ENCODE measurements around the gene PSG5.
"Not testable (repeated sequence)": the region's sequence is repeated elsewhere in the genome, so short reads cannot be mapped to it uniquely, and the experiment has no call there.

PSG5 gene

DNA sequence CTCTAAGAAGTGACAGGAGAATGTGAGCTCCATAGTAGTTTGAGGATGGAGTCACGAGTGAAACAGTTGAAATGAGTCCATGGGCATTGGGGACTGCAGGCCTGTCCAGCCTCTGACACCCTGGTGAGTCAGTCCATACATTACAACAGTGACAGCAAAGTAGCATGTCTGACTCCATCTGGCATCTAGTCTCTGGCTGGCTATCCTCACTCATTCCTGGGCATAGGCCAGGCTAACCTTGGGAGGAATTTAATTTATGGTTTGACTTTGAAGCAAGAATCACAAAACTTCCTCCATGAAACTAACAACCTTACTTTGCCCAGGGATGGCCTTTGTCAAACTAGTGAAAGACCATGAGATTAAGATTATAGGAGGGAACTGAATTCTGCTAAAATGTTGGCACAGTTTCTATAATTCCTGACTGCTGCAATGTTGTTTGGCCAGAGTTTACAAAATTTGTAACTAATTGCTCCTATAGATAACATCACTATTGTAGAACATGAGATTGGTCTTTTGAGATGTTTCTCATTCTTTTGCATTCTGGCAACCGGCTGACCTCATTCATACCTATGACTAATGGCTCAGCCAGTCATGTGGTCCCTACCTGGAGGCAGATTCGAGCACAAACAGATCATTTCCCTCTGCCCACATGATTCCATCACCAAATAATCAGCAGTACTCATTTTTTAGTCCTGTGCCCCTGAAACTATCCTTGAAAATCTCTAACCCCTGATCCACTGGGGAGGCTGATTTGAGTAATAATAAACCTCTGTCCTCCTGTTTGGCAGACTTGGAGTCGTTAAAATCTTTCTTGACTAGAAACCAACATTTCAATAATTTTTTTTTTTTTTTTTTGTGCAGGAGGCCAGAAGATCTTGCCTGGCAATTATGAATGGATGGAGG is 4.2 kb downstream of the PSG5 start:
- DNase-seq = not testable (repeated sequence)

DNA sequence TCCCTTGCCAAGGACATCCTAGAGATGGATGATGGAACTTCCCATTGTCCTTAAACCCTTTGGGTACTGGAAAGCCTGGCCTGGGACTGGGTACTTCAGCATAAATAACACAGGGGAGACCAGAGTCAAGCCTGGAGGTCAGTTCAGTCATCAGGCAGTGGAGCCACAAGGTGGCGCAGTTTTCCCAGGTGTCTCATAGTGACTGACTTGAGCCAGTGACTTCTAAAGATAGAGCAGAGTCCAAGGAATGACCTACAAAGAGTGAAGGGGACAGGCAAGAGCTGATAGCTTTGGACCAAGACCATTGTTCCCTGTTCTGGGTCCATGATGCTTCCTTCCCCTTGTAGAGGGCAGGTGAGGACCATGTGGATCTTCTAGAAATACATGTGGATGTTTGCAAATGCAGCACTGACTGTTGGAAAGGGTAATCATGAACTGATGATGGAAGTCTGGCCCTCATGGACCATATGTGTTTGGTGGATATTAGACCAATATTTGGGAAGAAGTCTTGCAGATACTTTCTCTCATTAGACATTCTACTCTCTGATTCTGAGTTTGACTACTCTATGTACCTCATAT is 6.7 kb downstream of the PSG5 start:
- DNase-seq = not testable (repeated sequence)

DNA sequence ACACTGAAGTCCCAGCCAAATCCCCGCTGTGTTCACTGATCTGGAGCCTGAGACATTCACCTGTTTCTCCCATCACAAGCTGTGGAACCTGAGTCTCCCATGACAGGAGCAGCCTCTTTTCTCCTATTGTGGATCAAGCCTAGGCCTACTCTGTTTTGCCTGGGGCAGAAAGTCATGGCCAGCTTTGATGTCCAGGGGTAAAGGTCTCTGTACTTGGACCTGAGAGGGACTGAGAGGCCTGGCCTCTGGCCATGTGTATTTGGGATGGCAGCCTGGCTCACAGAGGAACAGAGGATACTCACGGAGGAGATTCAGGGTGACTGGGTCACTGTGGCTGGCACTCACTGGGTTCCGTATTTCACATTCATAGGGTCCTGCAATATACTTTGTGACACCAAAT is 7.8 kb downstream of the PSG5 start:
- not testable (repeated sequence) for DNase-seq

DNA sequence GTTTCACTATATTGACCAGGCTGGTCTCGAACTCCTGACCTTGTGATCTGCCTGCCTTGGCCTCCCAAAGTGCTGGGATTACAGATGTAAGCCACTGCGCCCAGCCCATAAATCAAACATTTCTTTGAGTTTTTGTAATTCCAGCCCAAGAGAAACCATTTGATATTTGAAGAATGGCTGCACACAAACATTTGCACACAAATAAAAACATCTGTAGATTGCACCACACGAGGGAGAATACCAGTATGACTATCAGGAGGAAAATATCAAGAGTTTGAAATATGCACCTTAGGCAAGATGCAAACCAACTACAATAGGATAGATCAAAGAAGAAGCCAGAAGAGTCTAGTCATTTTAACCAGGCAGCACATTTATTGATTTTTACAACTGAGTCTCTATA is 20.4 kb downstream of the PSG5 start:
- not testable (repeated sequence) for DNase-seq

DNA sequence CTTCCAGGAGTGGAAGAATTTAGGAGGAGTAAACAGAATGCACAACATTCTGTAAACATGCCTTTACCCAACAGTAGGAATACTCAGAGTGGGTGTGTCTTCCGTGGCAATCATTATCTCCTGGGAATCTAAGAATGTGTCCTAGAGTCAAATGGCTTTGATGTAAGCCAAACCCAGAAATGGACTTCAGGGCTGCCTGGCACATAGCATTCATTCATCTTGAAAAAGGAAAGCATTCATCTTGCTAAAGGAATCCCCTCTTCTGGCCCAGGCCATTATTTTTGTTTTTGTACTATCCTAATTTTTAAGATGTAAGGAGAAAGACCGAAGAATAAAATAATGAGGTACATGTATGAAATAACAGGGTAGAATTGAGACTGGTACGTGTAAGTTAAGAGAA is 23.2 kb downstream of the PSG5 start:
- not testable (repeated sequence) for DNase-seq

DNA sequence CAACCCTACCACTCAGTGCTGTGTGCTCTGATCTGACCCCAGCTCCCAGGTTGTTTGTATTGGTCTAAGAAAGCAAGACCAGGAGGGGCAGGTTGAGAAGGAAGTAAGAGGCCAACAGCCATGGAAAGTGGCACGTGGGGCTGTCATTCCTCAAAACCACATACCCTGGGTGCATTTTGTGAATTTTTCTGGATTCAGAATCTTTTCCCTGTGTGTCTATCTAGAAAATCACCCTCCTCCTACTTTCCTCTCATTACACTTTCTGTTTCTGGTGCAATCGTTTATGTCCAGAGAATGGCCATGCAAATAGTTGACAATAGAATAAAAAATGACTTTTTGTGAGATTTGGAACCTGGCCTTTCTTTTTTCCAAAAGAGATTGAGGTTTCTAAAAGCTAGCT is 24.1 kb downstream of the PSG5 start:
- not testable (repeated sequence) for DNase-seq

DNA sequence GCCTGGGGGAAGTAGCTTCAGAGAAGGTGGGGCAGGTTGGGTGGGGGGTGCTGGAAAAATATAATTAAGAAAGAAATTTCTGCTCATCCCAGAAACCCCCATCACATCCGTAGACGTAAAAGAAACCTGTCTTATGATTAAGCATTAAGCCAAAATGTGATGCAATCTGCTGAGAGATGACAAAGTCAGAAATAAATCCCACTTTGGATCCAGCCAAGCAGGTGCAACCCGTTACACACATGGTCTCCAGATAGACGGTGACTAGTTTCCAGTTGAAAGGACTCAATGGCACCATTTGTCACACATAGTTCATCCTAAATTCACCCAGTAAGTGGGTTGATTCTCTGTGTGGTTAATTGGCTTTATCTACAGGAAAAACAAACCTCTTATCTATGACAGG is 34.1 kb downstream of the PSG5 start:
- DNase-seq = no peak

DNA sequence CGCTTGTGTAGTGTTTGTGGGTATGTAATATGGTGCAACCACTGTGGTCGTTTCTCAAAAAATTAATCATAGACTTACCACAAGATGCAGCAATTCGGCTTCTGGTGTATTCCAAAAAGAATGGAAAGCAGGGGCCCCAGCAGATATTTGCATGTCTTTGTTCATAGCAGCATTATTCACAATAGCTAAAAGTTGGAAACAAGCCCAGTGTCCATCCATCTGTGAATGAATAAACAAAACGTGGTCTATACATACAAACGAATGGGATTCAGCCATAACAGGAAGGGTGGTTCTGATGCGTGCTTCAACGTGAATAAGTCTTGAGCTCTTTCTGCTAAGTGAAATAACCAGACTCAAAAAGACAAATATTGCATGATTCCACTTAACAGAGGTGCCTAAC is 36.5 kb downstream of the PSG5 start:
- not testable (repeated sequence) for DNase-seq

DNA sequence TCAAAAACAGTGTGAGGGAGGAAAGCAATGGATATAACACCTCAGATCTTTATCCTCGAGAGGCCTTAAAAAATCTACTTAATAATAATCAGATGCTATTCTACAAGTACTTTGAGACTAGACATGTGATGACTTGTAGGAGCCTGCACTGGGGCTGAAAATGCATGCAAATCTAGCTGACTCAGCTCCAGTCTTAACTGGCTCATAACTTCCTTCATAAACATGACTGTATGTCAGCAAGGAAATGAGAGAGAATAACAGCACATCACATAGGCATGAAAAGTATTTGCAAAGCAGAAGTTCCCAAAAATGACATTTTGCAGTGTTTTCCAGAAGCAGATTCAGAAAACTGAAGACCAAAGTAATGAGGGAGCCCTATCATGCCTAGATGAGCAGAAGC is 38.1 kb downstream of the PSG5 start:
- no peak for DNase-seq

DNA sequence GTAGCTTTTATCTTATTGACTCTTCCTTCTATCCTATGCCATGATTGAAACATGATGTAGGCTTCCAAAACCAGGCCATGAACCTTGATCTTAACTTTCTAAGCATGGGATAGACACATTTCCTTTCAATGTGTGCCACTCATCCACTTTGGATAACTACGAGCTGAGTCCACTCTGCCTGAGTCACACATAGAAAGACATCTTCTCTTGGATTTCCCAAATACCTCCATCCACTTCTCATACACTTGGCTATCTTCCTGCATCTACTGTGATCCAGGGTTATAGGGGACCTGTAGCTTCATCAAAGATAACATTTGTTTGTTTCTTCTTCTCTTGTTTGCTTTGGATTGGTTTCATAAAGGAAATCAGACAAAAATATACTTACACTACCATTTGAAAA is 44.6 kb downstream of the PSG5 start:
- not testable (repeated sequence) for DNase-seq

DNA sequence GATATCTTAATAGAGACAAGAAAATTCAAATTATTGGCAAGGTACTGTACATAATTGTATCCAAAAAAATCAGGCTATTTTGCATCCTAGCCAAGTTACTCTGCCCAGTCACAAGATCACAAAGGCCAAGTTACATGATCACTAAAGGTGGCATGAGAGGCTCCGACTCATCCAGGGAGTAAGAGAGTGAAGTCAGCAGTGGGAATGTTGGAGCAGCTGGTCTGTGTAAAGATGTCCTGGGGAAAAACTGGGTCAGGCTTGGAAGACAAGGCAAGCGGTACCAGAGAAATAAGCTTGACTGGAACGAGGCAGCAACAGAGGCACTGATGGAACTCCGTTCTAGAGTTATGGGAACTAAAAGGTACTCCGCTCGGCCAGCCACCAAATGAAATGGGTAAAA is 53.6 kb downstream of the PSG5 start:
- no peak for DNase-seq

DNA sequence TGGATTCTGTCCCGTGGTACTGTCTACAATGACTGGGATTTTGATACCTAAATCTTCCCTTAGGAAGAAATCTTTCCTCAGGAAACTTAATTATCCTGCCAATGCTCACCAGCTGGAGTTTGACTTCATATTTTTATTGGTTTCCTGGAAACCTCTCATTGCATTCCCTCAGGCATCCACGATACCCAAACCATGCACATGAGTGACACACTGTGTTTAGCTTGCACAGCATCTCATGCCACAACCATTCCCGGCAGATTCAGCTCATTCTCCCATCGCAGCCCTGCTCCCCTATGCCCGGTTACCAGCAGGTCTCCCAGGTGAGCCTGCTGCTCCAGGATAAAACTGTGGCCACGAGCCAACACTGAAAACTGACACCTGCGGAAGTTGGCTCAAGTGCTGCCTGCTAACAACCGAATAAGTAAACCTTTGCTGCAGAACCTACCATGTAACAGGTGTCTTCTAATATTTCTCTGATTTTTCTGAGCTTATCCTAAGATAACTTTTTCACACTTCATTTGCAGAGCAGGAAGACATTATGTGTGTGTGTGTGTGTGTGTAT is 55.0 kb downstream of the PSG5 start:
- not testable (repeated sequence) for DNase-seq

DNA sequence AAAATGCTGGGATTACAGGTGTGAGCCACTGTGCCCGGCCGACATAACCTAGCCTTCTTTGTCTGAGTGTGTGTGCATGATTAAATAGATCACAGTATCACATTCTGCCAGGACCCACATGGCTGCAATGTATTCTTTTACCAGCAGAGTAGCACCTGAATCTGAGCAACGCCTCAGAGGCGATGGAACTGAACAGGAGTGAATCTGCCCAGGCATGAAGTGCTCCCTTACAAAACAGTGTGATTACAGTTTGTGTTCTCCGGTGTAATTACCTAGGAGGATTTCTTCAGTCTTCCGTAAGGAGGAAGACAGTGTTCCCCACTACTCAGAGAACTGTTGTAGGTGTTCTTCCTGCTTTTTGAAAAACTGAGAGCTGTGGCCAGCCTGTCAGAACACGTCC is 57.1 kb downstream of the PSG5 start:
- not testable (repeated sequence) for DNase-seq

DNA sequence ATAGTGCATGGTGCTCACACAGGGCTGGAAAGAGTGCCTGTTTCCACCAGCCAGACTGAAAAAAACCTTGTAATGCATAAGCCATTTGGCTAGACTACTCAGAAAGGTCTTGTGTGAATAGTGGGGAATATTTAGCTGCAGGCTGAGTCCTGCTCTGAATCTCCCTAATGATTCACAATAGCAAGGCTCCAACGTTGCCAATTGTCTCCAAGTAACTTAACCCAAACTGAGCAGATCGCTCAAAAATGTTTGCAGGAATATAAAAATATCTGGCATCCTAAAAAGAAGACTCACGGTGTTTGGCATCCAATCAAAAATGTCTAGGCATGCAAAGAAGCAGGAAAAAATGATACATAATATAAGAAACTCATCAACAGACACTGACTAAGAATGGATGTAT is 59.0 kb downstream of the PSG5 start:
- not testable (repeated sequence) for DNase-seq

DNA sequence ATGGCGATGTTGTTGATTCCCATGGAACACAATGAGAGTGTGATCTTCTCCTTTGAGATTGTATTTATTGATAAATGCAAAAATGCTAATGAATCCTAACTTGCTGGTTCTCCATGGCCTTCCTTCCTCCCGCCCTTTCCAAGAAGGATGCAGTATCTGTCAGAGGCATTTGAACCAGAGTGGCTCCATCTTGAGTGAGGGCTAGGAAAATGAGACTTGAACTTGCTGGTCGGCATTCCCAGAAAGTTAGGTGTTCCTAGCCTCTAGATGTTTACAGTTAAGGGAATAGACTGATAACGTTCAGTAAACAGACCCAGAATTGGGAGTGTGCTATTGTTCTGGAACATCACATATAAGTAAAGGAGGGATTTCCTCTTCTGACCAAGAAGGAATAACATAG is 59.6 kb downstream of the PSG5 start:
- no peak for DNase-seq

DNA sequence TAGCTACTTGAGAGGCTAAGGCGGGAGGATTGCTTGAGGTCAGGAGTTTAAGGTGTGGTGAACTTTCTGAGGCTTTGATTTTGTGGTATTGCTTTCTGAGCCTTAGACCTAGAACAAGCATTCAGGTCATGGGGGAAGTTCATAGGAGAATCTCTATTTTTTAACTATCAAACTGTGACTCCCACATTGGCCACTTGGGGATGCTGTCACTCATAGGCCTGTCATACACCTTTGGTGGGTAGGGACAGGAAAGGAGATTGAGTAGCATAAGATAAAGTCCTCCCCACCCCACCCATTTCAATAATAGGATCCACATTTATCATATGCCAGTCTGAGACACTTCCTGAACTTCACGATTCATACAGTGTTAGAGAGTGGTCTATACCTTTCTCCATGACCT is 62.0 kb downstream of the PSG5 start:
- no peak for DNase-seq

DNA sequence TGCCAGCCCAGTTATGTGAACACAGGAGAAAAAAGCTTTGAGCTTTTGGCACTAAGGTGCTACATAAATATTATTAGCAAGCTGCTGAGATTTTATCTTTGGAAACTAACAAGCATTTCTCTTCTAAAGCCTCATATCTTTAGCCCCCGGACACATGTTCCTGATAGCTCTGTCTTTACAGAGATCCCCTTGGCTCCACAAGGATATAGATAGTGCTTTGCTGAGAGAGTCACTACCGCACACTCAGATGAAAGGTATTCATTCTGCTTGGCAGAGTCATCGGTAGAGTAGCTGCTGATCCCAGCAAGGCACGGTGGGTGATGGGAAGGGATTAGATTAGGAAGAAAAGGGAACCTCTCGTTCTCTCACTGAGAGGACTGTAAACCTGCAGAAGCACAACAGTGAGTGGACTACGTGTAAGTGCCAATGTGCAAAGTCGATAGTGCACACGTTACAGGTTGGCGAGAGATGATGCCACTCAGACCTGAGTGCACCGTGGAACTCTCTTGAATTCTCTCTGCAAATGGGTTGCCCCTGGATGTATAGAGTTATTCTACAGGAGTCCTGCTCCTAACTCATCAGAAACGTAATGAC is 65.8 kb downstream of the PSG5 start:
- not testable (repeated sequence) for DNase-seq

DNA sequence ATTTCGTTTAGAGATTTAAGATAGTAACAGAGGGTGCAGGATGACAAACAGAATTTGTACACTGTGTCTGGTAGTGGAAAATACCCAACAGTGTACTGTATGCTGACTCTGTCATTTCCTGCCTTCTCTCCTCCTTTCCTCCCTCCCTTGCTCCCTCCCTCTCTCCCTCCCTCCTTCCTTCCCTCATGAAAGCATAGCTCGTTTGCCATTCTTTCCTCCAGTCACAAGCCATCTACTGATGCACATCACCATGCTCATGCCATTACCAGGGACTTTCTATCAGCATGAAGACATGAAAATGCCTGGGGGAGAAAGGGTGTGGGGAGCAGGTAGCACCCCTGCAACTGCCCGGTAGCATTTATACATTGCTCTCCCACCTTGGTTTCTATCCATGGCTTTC is 66.8 kb downstream of the PSG5 start:
- DNase-seq = not testable (repeated sequence)

All from CD4-positive, alpha-beta T cell treated with Interleukin-10 for 1 hour (primary cell).